IMR-90 (cell line): ENCODE results near the gene CR1L. TPM values are rescaled to one million over a fixed set of nuclear protein-coding genes. Genes with fewer than 3 reads are reported as not detected.

ENCODE experiments used
- ATAC-seq: fragments of 200-7000 bp; cut with Tn5 transposase; 2 replicates; pipeline ENCODE4 v1.9.1; 2020; ENCODE audit warnings: low read depth, mild to moderate bottlenecking, moderate library complexity
- BruUV-seq: library from RNA; stranded (reverse); fragments of 400-500 nt; replicated peaks from 2 replicates; lab custom pipeline; 2021; lab: Mats Ljungman, UMichigan
- CTCF ChIA-PET: fragments of 300-600 bp; formaldehyde crosslinking; extraction: SDS; loops from one replicate; lab custom pipeline; 2021; ENCODE audit warnings: antibody characterized with exemption; lab: Yijun Ruan, JAX
- POLR2A ChIA-PET: fragments of 300-600 bp; sonication (Branson Sonifier 250); formaldehyde crosslinking; loops from one replicate; lab custom pipeline; 2022; ENCODE audit warnings: antibody characterized with exemption; ENCODE audit not compliant: unreplicated experiment; lab: Charles Lee
- DNase-seq: peaks from one replicate; pipeline ENCODE4 v3.0.0; 2013
- H2AFZ ChIP-seq: replicated peaks from 2 replicates; pipeline ENCODE3; 2013; ENCODE audit warnings: low read length, mild to moderate bottlenecking; ENCODE audit not compliant: poor library complexity
- H2AK5ac ChIP-seq: 2 replicates; pipeline ENCODE4 v1.6.1; 2013; ENCODE audit warnings: low read depth, low read length, inconsistent platforms
- H2AK9ac ChIP-seq: replicated peaks from 2 replicates; pipeline ENCODE3; 2013; ENCODE audit warnings: mild to moderate bottlenecking, low read depth, low read length, moderate library complexity; ENCODE audit not compliant: poor library complexity
- H2BK120ac ChIP-seq: 2 replicates; pipeline ENCODE4 v1.6.1; 2013; ENCODE audit warnings: low read depth, low read length, inconsistent platforms
- H2BK15ac ChIP-seq: 3 replicates; pipeline ENCODE4 v1.6.1; 2013; ENCODE audit warnings: low read depth, low read length, inconsistent platforms
- H2BK20ac ChIP-seq: 2 replicates; pipeline ENCODE4 v1.6.1; 2013; ENCODE audit warnings: low read depth, mild to moderate bottlenecking, inconsistent platforms, low read length, moderate library complexity
- H2BK5ac ChIP-seq: 2 replicates; pipeline ENCODE4 v1.6.1; 2013; ENCODE audit warnings: mild to moderate bottlenecking, low read depth, low read length, inconsistent platforms; ENCODE audit not compliant: poor library complexity, severe bottlenecking
- H3K14ac ChIP-seq: replicated peaks from 2 replicates; pipeline ENCODE4 v1.6.1; 2013; ENCODE audit warnings: low read depth, low read length, inconsistent platforms
- H3K18ac ChIP-seq: 2 replicates; pipeline ENCODE4 v1.6.1; 2013; ENCODE audit warnings: low read depth, low read length, control low read depth
- H3K23ac ChIP-seq: 2 replicates; pipeline ENCODE4 v1.6.1; 2013; ENCODE audit warnings: low read depth, low read length, inconsistent platforms
- H3K27ac ChIP-seq: 2 replicates; pipeline ENCODE4 v1.5.1; 2013; ENCODE audit warnings: mild to moderate bottlenecking, control low read depth, low read length; ENCODE audit not compliant: insufficient read depth
- H3K27me3 ChIP-seq: 2 replicates; pipeline ENCODE4 v1.6.1; 2013; ENCODE audit warnings: low read length; ENCODE audit not compliant: control insufficient read depth, insufficient read depth
- H3K36me3 ChIP-seq: 2 replicates; pipeline ENCODE4 v1.6.1; 2013; ENCODE audit warnings: low read length, mixed read lengths; ENCODE audit not compliant: control insufficient read depth, insufficient read depth
- H3K4ac ChIP-seq: 2 replicates; pipeline ENCODE4 v1.6.1; 2013; ENCODE audit warnings: low read depth, low read length, inconsistent platforms
- H3K4me1 ChIP-seq: 2 replicates; pipeline ENCODE4 v1.6.1; 2013; ENCODE audit warnings: low read length, mixed read lengths; ENCODE audit not compliant: control insufficient read depth, insufficient read depth
- H3K4me2 ChIP-seq: 2 replicates; pipeline ENCODE4 v1.6.1; 2013; ENCODE audit warnings: low read depth, mild to moderate bottlenecking, control low read depth, low read length, moderate library complexity
- H3K4me3 ChIP-seq: 2 replicates; pipeline ENCODE4 v1.5.1; 2013; ENCODE audit warnings: low read depth, mild to moderate bottlenecking, control low read depth, low read length, moderate library complexity; ENCODE audit not compliant: insufficient read depth
- H3K56ac ChIP-seq: 2 replicates; pipeline ENCODE4 v1.6.1; 2013; ENCODE audit warnings: low read length, inconsistent platforms; ENCODE audit not compliant: insufficient read depth; ENCODE audit errors: extremely low read depth
- H3K79me1 ChIP-seq, 2 experiments: 2 replicates each; pipeline ENCODE4 v1.6.1; 2013; ENCODE audit warnings: low read length in 2 of 2, inconsistent platforms in 1 of 2, low read depth in 1 of 2
- H3K9ac ChIP-seq: 2 replicates; pipeline ENCODE4 v1.6.1; 2013; ENCODE audit warnings: low read depth, low read length, control low read depth
- H3K9me1 ChIP-seq: 2 replicates; pipeline ENCODE4 v1.6.1; 2013; ENCODE audit warnings: low read length, inconsistent platforms; ENCODE audit not compliant: insufficient read depth
- H3K9me3 ChIP-seq: 2 replicates; pipeline ENCODE4 v1.6.1; 2013; ENCODE audit warnings: low read length; ENCODE audit not compliant: control insufficient read depth, insufficient read depth
- H4K20me1 ChIP-seq: 2 replicates; pipeline ENCODE4 v1.6.1; 2013; ENCODE audit warnings: low read length, inconsistent platforms; ENCODE audit not compliant: insufficient read depth
- H4K5ac ChIP-seq: 2 replicates; pipeline ENCODE4 v1.6.1; 2013; ENCODE audit warnings: mild to moderate bottlenecking, low read depth, low read length, control low read depth
- H4K8ac ChIP-seq, 2 experiments: 2 replicates each; pipeline ENCODE4 v1.6.1; 2013; ENCODE audit warnings: low read depth in 2 of 2, low read length in 2 of 2, control low read depth in 1 of 2, inconsistent platforms in 1 of 2
- H4K91ac ChIP-seq: 2 replicates; pipeline ENCODE4 v1.6.1; 2013; ENCODE audit warnings: low read depth, low read length, inconsistent platforms; ENCODE audit not compliant: insufficient read depth
- MAFK ChIP-seq: IDR thresholded peaks from 2 replicates; pipeline ENCODE4 v1.6.1; 2012; ENCODE audit warnings: low read depth, low read length, improper control_type of control experiment
- USF2 ChIP-seq: fragments of 150-350 bp; IDR thresholded peaks from 2 replicates; pipeline ENCODE4 v1.6.1; 2017; ENCODE audit warnings: mild to moderate bottlenecking, antibody characterized with exemption, low read length, low read depth
- WGBS, 2 experiments: methylation state at CpG; one replicate each; pipeline versions ENCODE4 v1.1.5 to v1.1.7; 2013; ENCODE audit warnings: missing lambda C conversion rate in 2 of 2; ENCODE audit not compliant: insufficient read length in 1 of 2; ENCODE audit errors: extremely low coverage in 2 of 2; 5-methylcytosine and 5-hydroxymethylcytosine counted together
- dilution Hi-C: fragments of 300-500 bp; cut with HindIII; formaldehyde crosslinking; loops from one replicate; pipeline ENCODE4 v1.14.3; 2018; ENCODE audit warnings: low sequenced_read_pairs; ENCODE audit not compliant: unreplicated experiment
- in situ Hi-C: fragments of 300-500 bp; cut with MboI; formaldehyde crosslinking; loops from 3 replicates; pipeline ENCODE4 v1.14.3; 2019; ENCODE audit warnings: low sequenced_read_pairs, inconsistent platforms, mixed read lengths
- intact Hi-C: fragments of 100-400 bp; cut with micrococcal nuclease; formaldehyde crosslinking; loops from 2 replicates; pipeline ENCODE4 v1.10.0; 2022
- polyA plus RNA-seq, 3 experiments: library from polyadenylated mRNA; depleted of rRNA; stranded (reverse); fragments of >200 nt; gene quantifications; 2 replicates each; pipeline ENCODE4 v1.2.3, GENCODE V29; 2012; ENCODE audit warnings: low replicate concordance in 1 of 3
- total RNA-seq: library from RNA; depleted of rRNA; stranded (reverse); fragments of >200 nt; gene quantifications from 2 replicates; pipeline ENCODE4 v1.2.3, GENCODE V29; 2012

Gene CR1L
- total and polyA plus RNA-seq, 2 of the 4 experiments (the other 2 are of a cell fraction): not detected

DNA sequence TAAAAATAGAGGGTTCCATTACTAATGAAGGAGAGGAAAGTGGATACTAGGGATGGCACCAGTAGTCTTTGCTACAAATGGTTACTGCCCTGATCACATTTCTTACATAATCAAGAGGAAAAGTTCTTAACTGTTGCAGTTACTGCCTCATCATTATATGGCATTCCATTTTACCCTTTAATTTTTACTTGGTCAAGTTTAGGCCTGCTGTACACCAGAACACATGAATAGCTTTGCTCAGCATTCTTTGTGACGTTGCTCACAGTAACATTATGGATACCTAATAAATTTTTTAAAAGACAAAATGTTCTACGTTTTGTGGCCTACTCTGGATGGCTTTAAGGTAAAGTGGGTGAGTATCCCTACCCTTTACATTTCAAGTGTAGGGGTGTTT lies 38.6 kb upstream of the CR1L start:
- H3K27me3 ChIP-seq: no peaks in the 10 kb centered on the region
- no TSS peak for BruUV-seq
- in situ Hi-C loops (no loop called here), dilution Hi-C loops (no loop called here), intact Hi-C loops (no loop called here)
- no peak overlapping the region for H4K5ac ChIP-seq
- H3K4me3 ChIP-seq: no peak overlapping the region
- no peak for ATAC-seq
- WGBS, 2 experiments: no CpG with 5 or more reads among the region's 2 CpGs
- H3K9ac ChIP-seq: no peak overlapping the region
- H4K8ac ChIP-seq: no peak overlapping the region
- H3K56ac ChIP-seq: no peak overlapping the region
- no peak overlapping the region for H4K91ac ChIP-seq
- H3K23ac ChIP-seq: no peak overlapping the region
- DNase-seq: no peak
- H2BK120ac ChIP-seq: no peak overlapping the region
- no peaks in the 10 kb centered on the region for H4K20me1 ChIP-seq
- H3K27ac ChIP-seq: no peak overlapping the region
- no peak overlapping the region for H3K18ac ChIP-seq
- H2BK20ac ChIP-seq: no peak overlapping the region
- H2BK15ac ChIP-seq: no peak overlapping the region
- no peak overlapping the region for H3K4me2 ChIP-seq
- ChIA-PET CTCF (interaction anchor here (1.1 kb wide), 1 partner anchor 13 kb away, joined by 3 read pairs; no protein-coding TSS in a partner anchor), POLR2A (no interaction called here)
- no peak overlapping the region for H3K14ac ChIP-seq
- no peak for TF ChIP-seq USF2
- 0 out of 2 replicates have a peak, but pooled peaks have one; percentile 10 for TF ChIP-seq MAFK
- no peak overlapping the region for H2BK5ac ChIP-seq
- no peaks in the 10 kb centered on the region for H3K4me1 ChIP-seq
- no peak overlapping the region for H2AK5ac ChIP-seq
- no peaks in the 10 kb centered on the region for H3K36me3 ChIP-seq
- no peaks in the 10 kb centered on the region for H3K9me3 ChIP-seq
- no peaks in the 10 kb centered on the region for H3K79me1 ChIP-seq
- no peak overlapping the region for H2AFZ ChIP-seq
- H2AK9ac ChIP-seq: no peak overlapping the region
- no peak overlapping the region for H3K4ac ChIP-seq
- no peaks in the 10 kb centered on the region for H3K9me1 ChIP-seq
